ENCODE results near the gene C2orf68.

- TF ChIP-seq, protein P1, sequence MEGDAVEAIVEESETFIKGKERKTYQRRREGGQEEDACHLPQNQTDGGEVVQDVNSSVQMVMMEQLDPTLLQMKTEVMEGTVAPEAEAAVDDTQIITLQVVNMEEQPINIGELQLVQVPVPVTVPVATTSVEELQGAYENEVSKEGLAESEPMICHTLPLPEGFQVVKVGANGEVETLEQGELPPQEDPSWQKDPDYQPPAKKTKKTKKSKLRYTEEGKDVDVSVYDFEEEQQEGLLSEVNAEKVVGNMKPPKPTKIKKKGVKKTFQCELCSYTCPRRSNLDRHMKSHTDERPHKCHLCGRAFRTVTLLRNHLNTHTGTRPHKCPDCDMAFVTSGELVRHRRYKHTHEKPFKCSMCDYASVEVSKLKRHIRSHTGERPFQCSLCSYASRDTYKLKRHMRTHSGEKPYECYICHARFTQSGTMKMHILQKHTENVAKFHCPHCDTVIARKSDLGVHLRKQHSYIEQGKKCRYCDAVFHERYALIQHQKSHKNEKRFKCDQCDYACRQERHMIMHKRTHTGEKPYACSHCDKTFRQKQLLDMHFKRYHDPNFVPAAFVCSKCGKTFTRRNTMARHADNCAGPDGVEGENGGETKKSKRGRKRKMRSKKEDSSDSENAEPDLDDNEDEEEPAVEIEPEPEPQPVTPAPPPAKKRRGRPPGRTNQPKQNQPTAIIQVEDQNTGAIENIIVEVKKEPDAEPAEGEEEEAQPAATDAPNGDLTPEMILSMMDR (IDR thresholded peaks at IDR 0.05; ENCODE audit: insufficient read depth, low read length), result no peak
- TF ChIP-seq REST (IDR thresholded peaks at IDR 0.05; ENCODE audit: insufficient replicate concordance, low read depth) (no peak), GABPA (IDR thresholded peaks at IDR 0.05; ENCODE audit: low read depth) (no peak), POLR2AphosphoS5 (IDR thresholded peaks at IDR 0.05; ENCODE audit: low read depth) (no peak), SPI1 (IDR thresholded peaks at IDR 0.05; ENCODE audit: borderline replicate concordance, low read depth) (no peak)
Observed at GRCh38 chr2:85600951-85601770, 10.7 kb downstream of the C2orf68 start.

All from HL-60 (cell line).